ENCODE data around the gene MAPKAP1. TPM values are rescaled to one million over a fixed set of nuclear protein-coding genes. Genes with fewer than 3 reads are reported as not detected.

Gene MAPKAP1
- total and polyA plus RNA-seq, 9 of the 15 experiments (the other 6 are each of a cell fraction or from before 2014, with no cell fraction given): 2.6 to 82.1 (median 61.1) TPM

DNA sequence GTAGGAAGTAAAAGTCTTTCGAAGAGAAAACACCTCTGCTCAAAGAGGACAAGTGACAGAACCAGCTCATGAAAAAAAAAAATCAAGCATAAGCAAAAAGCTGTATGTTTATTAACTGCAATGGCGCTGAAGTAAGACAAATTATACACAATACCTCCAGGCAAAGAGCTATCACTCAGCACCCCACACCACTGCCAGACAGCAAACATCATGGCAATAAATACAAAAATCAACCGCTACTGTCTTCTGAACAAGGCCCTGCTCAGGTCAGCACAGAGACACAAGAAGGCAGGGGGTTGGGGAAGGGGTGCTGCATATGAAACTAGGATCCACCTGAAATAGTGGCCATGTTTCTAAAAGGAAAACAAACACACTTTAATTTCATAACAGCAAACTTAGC, 50.4 kb downstream of the MAPKAP1 start (continued):
- TF ChIP-seq TSHZ1 (CRISPR knock-in tag; IDR thresholded peaks at IDR 0.05): no peak
- no peak for TF ChIP-seq HES1 (IDR thresholded peaks at IDR 0.05; ENCODE audit: low read depth)

GRCh38 chr9:125655691-125656410, 51.2 kb downstream of the MAPKAP1 start:
- Histone ChIP-seq H3K4me3 (no peak overlapping the region), H3K27me3 (ENCODE audit: control insufficient read depth in 2 of 2, insufficient read depth in 2 of 2, low read length in 2 of 2) (no peaks in the 10 kb centered on the region), H3K9ac (ENCODE audit: insufficient read depth in 1 of 2, low read depth in 2 of 2, low read length in 2 of 2) (no peak overlapping the region), H3K27ac (ENCODE audit: extremely low read depth, low read depth, low read length) (no peak overlapping the region), H3K79me2 (ENCODE audit: control insufficient read depth, insufficient read depth, low read length) (no peaks in the 10 kb centered on the region), H3K9me1 (ENCODE audit: control insufficient read depth, insufficient read depth, low read length) (no peaks in the 10 kb centered on the region), H3K4me2 (ENCODE audit: insufficient read depth, low read length) (no peak overlapping the region), H2AFZ (ENCODE audit: low read depth, low read length) (no peak overlapping the region), H3K36me3 (ENCODE audit: control insufficient read depth, insufficient read depth, low read length) (peaks cover 18% of the 10 kb centered on the region; the same call in 1 of the 3 replicates), H3K9me3 (replicated peaks; ENCODE audit: control insufficient read depth, insufficient read depth, low read depth, low read length) (no peaks in the 10 kb centered on the region), H4K20me1 (replicated peaks; ENCODE audit: control insufficient read depth, insufficient read depth, low read length) (no peaks in the 10 kb centered on the region), H3K4me1 (replicated peaks in 1 of 2; ENCODE audit: control insufficient read depth in 2 of 2, insufficient read depth in 2 of 2, low read length in 2 of 2) (no peaks in the 10 kb centered on the region)
- ATAC-seq: no peak
- DNase-seq (ENCODE audit: extremely low read depth in 1 of 4, low spot score in 3 of 4): no peak
- POLR2A ChIA-PET: no interaction called here
- no peak for FAIRE-seq
- BruUV-seq (replicated peaks): no TSS peak
- intact Hi-C loops (cut with micrococcal nuclease): no loop called here
- CTCF ChIA-PET (ENCODE audit: low intra/inter-chr PET ratio): no interaction called here
- 81% methylated on average over 5 of the region's 5 CpGs for WGBS (ENCODE audit: insufficient coverage, low coverage, missing lambda C conversion rate)
- in situ Hi-C loops (cut with MboI): no loop called here
- TF ChIP-seq THRB (CRISPR knock-in tag; conservative IDR thresholded peaks at IDR 0.05) (no peak), MLX (CRISPR knock-in tag; conservative IDR thresholded peaks at IDR 0.05) (no peak), SRF (CRISPR knock-in tag; IDR thresholded peaks at IDR 0.05) (no peak), PTRF (tag; IDR thresholded peaks at IDR 0.05) (no peak), ELF2 (CRISPR knock-in tag; IDR thresholded peaks at IDR 0.05) (no peak), MTA2 (IDR thresholded peaks at IDR 0.05; ENCODE audit: low read depth) (no peak), TRIM25 (IDR thresholded peaks at IDR 0.05; ENCODE audit: borderline replicate concordance) (no peak)
- TF ChIP-seq, protein P1, sequence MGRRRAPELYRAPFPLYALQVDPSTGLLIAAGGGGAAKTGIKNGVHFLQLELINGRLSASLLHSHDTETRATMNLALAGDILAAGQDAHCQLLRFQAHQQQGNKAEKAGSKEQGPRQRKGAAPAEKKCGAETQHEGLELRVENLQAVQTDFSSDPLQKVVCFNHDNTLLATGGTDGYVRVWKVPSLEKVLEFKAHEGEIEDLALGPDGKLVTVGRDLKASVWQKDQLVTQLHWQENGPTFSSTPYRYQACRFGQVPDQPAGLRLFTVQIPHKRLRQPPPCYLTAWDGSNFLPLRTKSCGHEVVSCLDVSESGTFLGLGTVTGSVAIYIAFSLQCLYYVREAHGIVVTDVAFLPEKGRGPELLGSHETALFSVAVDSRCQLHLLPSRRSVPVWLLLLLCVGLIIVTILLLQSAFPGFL (CRISPR knock-in tag; IDR thresholded peaks at IDR 0.05): no peak

Measured in K562 (cell line).